ES-I3 (cell line): ENCODE results near the gene CPM.

ENCODE experiments used
- H3K36me3 ChIP-seq: 2 replicates; pipeline ENCODE4 v1.6.1; 2013; ENCODE audit warnings: mild to moderate bottlenecking, low read length, control low read depth, moderate library complexity; ENCODE audit not compliant: insufficient read depth
- H3K4me1 ChIP-seq: 2 replicates; pipeline ENCODE4 v1.6.1; 2013; ENCODE audit warnings: mild to moderate bottlenecking, control low read depth, low read length; ENCODE audit not compliant: insufficient read depth
- H3K9ac ChIP-seq: 2 replicates; pipeline ENCODE4 v1.6.1; 2013; ENCODE audit warnings: low read depth, mild to moderate bottlenecking, low read length, moderate library complexity
- H3K9me3 ChIP-seq: 2 replicates; pipeline ENCODE4 v1.6.1; 2013; ENCODE audit warnings: mild to moderate bottlenecking, low read length, moderate library complexity; ENCODE audit not compliant: control insufficient read depth, insufficient read depth

Gene CPM

DNA sequence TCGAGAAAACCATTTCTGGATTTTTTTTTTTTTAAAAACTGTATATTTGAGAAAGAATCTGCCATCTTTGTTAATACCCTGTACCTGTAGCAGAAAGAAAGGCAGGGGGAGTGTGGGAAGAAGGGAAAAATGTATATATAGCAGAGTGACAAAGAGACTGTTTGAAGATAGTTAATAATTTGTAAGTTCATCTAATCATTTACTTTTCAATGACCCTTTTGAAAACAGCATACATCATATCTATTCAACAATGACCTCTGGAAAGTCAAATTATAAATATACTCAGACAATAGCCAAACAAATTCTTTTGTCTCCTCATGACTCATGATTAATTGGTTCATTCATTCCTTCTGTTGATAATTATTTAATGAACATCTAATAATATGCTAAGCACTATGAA, 10.9 kb upstream of the CPM start:
- Histone ChIP-seq H3K9me3 (no peaks in the 10 kb centered on the region), H3K9ac (no peak overlapping the region), H3K36me3 (no peaks in the 10 kb centered on the region)

GRCh38 chr12:68940731-68941130, 7.8 kb upstream of the CPM start:
- Histone ChIP-seq H3K9me3 (no peaks in the 10 kb centered on the region), H3K36me3 (no peaks in the 10 kb centered on the region), H3K9ac (no peak overlapping the region), H3K4me1 (no peaks in the 10 kb centered on the region; the same call in 1 of the 2 replicates)

More for the DNA sequence above, 10.9 kb upstream of the CPM start:
- no peaks in the 10 kb centered on the region for H3K4me1 ChIP-seq

- H3K9ac ChIP-seq, result no peak overlapping the region
- no peaks in the 10 kb centered on the region for H3K9me3 ChIP-seq
- H3K4me1 ChIP-seq, result no peaks in the 10 kb centered on the region; the same call in 1 of the 2 replicates
- no peaks in the 10 kb centered on the region for H3K36me3 ChIP-seq
Observed at GRCh38 chr12:68939505-68939904, 6.5 kb upstream of the CPM start.

GRCh38 chr12:68934392-68934791, 1.4 kb upstream of the CPM start:
- Histone ChIP-seq H3K4me1 (no peaks in the 10 kb centered on the region; the same call in 1 of the 2 replicates), H3K9me3 (no peaks in the 10 kb centered on the region), H3K9ac (no peak overlapping the region), H3K36me3 (no peaks in the 10 kb centered on the region)

GRCh38 chr12:68932128-68932960, 627 bp downstream of the CPM start:
- H3K36me3 ChIP-seq, result no peaks in the 10 kb centered on the region
- H3K4me1 ChIP-seq, result no peaks in the 10 kb centered on the region; the same call in 1 of the 2 replicates
- no peaks in the 10 kb centered on the region for H3K9me3 ChIP-seq
- peak overlapping the region; percentile 81; the same call in 1 of the 2 replicates for H3K9ac ChIP-seq

DNA sequence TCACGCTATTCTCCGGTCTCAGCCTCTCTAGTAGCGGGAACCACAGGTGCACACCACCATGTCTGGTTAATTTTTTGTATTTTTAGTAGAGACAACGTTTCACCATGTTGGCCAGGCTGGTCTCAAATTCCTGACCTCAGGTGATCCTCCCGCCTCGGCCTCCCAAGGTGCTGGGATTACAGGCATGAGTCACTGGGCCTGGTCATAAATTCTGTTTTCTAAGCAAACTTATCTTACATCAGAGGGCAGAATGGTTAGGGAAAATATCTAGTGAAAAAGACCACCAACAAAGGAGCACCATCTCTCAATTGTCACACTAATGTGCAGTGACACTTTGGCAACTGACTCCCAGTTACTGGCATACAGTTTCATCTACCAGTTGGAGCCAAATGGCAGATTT, 2.8 kb downstream of the CPM start:
- Histone ChIP-seq H3K36me3 (no peaks in the 10 kb centered on the region), H3K4me1 (no peaks in the 10 kb centered on the region), H3K9me3 (no peaks in the 10 kb centered on the region), H3K9ac (no peak overlapping the region)

- H3K9ac ChIP-seq, result no peak overlapping the region
- no peaks in the 10 kb centered on the region for H3K36me3 ChIP-seq
Observed at GRCh38 chr12:68924546-68924945, 8.4 kb downstream of the CPM start.

GRCh38 chr12:68919581-68920239, 13.3 kb downstream of the CPM start:
- Histone ChIP-seq H3K9ac (no peak overlapping the region), H3K9me3 (no peaks in the 10 kb centered on the region), H3K36me3 (no peaks in the 10 kb centered on the region), H3K4me1 (no peaks in the 10 kb centered on the region)

More at GRCh38 chr12:68924546-68924945, 8.4 kb downstream of the CPM start:
- H3K4me1 ChIP-seq, result no peaks in the 10 kb centered on the region
- no peaks in the 10 kb centered on the region for H3K9me3 ChIP-seq

- no peaks in the 10 kb centered on the region for H3K4me1 ChIP-seq
- H3K9ac ChIP-seq, result no peak overlapping the region
- H3K36me3 ChIP-seq, result no peaks in the 10 kb centered on the region
Observed at GRCh38 chr12:68918960-68919359, 14.0 kb downstream of the CPM start.

DNA sequence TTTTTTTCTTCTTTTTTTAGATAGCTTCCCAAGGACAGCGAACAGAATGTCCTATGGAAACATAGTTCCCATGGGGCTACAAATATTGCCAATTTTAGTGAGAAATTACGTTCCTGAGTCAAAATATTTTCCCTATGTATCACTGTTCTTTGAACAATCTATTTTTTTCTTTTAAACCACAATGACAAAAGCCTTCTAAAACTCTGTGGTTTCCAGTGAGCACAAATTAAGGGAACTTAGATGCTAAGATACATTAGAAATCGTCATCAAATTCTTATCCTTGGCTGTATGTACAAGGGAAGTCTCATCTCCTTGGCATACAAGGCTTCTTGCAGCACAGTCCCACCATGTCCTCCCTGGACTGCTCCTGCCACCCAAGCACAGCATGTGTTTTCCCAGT, 17.9 kb downstream of the CPM start:
- no peak overlapping the region for H3K9ac ChIP-seq

More at GRCh38 chr12:68918960-68919359, 14.0 kb downstream of the CPM start:
- no peaks in the 10 kb centered on the region for H3K9me3 ChIP-seq

DNA sequence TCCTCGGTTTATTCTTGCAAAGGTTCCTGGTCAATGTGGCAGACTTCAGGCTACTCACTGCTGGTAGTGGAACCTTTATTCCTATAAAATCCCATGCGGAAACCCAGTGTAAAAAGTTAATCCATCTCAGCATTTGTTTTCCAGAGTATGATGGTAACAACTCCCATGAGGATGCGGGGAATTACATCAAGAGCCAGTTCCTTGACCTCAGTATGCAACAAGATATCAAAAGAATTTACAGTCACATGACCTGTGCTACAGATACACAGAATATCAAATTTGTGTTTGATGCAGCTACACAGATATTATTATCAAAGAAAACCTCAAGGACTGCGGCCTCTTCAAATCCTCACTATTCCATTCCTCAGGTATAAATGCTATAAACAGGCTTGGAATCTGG, 19.3 kb downstream of the CPM start:
- H3K4me1 ChIP-seq, result no peaks in the 10 kb centered on the region
- H3K9me3 ChIP-seq, result no peaks in the 10 kb centered on the region
- no peaks in the 10 kb centered on the region for H3K36me3 ChIP-seq
- H3K9ac ChIP-seq, result no peak overlapping the region

More for the DNA sequence above, 17.9 kb downstream of the CPM start:
- Histone ChIP-seq H3K36me3 (no peaks in the 10 kb centered on the region), H3K4me1 (no peaks in the 10 kb centered on the region), H3K9me3 (no peaks in the 10 kb centered on the region)

DNA sequence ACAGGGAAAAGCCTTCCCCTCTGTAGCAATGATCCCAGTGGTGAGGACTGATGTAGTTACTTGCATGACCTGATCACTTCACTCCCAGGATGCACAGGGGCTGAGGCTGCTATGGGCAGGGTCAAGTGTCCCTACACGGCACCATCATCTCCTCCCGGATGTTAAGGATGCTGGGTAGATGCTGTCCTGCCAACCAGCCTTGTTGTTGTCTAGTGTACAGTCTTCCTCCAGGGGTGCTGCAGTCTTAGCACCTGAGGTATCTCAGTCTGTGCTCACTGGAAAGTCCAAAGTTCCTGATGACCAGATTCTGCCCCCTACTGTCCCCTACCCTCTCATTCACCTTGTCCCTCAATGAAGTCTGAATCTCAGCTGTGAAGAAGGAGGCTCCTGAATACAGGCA, 20.1 kb downstream of the CPM start:
- Histone ChIP-seq H3K9me3 (no peaks in the 10 kb centered on the region), H3K4me1 (no peaks in the 10 kb centered on the region), H3K9ac (no peak overlapping the region), H3K36me3 (no peaks in the 10 kb centered on the region)

DNA sequence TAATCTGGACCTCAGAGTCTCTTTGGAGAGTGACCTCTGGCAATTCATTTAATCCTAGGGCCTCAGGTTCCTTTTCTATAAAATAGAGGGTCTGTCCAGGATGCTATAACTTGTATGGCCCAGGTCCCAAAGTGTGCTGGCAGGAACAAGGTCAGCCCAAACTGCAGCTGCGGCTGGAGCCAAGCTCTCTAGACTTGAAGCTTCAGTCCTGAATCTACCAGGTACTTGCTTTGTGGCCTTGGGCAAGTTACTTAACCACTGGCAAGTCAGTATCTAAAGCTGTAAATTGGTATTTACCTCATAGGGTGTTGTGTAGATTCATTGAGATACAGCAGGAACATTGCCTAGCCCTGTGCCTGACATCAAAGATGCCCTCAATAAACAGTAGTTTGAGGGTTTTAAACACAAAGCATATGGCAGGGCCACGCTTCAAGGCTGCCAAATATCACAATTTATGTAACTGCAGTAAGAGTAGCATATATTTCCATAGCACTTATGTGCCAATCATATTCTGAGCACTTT, 21.7 kb downstream of the CPM start:
- Histone ChIP-seq H3K4me1 (no peaks in the 10 kb centered on the region), H3K9ac (no peak overlapping the region), H3K9me3 (no peaks in the 10 kb centered on the region), H3K36me3 (no peaks in the 10 kb centered on the region)

- Histone ChIP-seq H3K9me3 (no peaks in the 10 kb centered on the region), H3K36me3 (no peaks in the 10 kb centered on the region), H3K9ac (no peak overlapping the region), H3K4me1 (no peaks in the 10 kb centered on the region)
Observed at GRCh38 chr12:68910128-68910527, 22.8 kb downstream of the CPM start.

DNA sequence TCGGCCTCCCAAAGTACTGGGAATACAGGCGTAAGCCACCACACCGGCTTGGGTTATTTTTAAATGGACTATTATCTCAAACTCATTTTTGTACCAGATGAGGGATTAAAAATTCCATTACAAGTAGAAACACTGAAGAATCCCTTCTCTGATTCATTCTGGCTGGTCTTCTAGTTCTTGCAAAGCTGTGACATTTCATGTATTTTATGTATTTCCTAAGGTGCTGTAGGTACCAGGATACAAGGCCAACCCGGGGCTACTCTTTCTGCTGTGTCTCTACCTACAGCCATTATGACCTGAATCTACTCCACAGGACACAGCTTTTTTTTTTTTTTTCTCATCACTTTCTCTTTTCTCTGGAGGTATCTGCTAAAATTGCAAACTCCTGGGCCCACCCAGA, 24.9 kb downstream of the CPM start:
- no peaks in the 10 kb centered on the region for H3K36me3 ChIP-seq
- no peaks in the 10 kb centered on the region for H3K9me3 ChIP-seq
- no peak overlapping the region for H3K9ac ChIP-seq
- no peaks in the 10 kb centered on the region for H3K4me1 ChIP-seq
